Rectal smooth muscle tissue (tissue), 1 donor: ENCODE measurements around the gene STARD3.
A peak's percentile ranks its signal among the peaks of the same experiment; 100 is the strongest.

Experiments
- H3K27ac ChIP-seq: one replicate; pipeline ENCODE4 v1.7.0; 2013; ENCODE audit warnings: low read depth, low read length, inconsistent platforms
- H3K27me3 ChIP-seq: one replicate; pipeline ENCODE4 v1.7.0; 2013; ENCODE audit warnings: low read length; ENCODE audit not compliant: control insufficient read depth, insufficient read depth
- H3K36me3 ChIP-seq: one replicate; pipeline ENCODE4 v1.7.0; 2013; ENCODE audit warnings: low read length; ENCODE audit not compliant: control insufficient read depth, insufficient read depth
- H3K4me1 ChIP-seq: one replicate; pipeline ENCODE4 v1.7.0; 2013; ENCODE audit warnings: low read length; ENCODE audit not compliant: control insufficient read depth, insufficient read depth
- H3K4me3 ChIP-seq: one replicate; pipeline ENCODE4 v1.7.0; 2013; ENCODE audit warnings: low read length
- H3K9ac ChIP-seq: one replicate; pipeline ENCODE4 v1.7.0; 2013; ENCODE audit warnings: low read length

STARD3 gene

GRCh38 chr17:39607851-39608130 lies 29.2 kb upstream of the STARD3 start, which contains the start of gene NEUROD2:
TSS of gene NEUROD2 (minus strand) at chr17:39607920. CDS start at chr17:39606599, 1,321 bp downstream.
- Histone ChIP-seq H3K4me1 (no peaks in the 10 kb centered on the region), H3K27ac (no peak within 1 kb of the TSS), H3K36me3 (no peaks in the 10 kb centered on the region), H3K4me3 (no peak within 1 kb of the TSS), H3K27me3 (peaks cover 42% of the 10 kb centered on the region), H3K9ac (no peak within 1 kb of the TSS)

- Histone ChIP-seq H3K27me3 (peaks cover 40% of the 10 kb centered on the region), H3K9ac (no peak overlapping the region), H3K4me3 (no peak overlapping the region), H3K4me1 (no peaks in the 10 kb centered on the region), H3K36me3 (no peaks in the 10 kb centered on the region), H3K27ac (no peak overlapping the region)
These were observed 28.6 kb upstream of the STARD3 start for GRCh38 chr17:39608142-39608981.

GRCh38 chr17:39609416-39610025 lies 27.4 kb upstream of the STARD3 start:
- Histone ChIP-seq H3K36me3 (no peaks in the 10 kb centered on the region), H3K27ac (no peak overlapping the region), H3K4me3 (no peak overlapping the region), H3K9ac (no peak overlapping the region), H3K4me1 (no peaks in the 10 kb centered on the region), H3K27me3 (peaks cover 35% of the 10 kb centered on the region)

DNA sequence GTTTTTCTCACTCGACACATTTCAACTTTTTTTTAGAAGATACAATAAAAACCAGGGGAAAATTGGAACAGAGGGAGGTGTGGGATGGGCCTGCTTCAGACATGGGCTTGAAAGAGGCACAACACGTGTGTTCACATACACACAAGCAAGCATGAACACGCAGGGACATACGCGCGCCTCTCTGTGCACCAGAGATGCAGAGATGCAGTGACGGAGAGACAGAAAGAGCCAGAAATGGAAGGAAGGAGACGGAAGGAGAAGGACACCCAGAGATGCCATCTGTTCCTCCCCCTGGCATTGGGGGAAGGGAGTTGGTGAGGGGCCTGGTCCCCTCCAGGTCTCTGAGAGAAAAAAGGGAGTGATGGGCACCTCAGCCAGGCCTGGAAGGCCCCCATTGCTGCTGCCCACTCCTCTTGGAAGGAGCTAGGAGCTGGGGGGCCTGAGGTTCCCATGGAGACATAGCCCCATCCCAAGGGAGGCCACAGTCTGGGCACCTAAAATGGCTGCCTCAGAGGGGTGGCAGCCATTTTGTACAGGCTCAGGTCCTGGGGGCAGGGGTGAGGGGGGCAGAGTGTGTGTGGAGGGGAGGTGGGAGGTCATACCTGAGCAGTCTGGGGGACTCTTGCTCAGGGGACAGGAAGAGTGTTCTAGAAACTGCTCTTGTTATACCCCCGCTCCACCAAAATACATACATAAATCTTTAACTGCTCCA lies 25.4 kb upstream of the STARD3 start:
- Histone ChIP-seq H3K4me1 (no peaks in the 10 kb centered on the region), H3K27ac (no peak overlapping the region), H3K36me3 (no peaks in the 10 kb centered on the region), H3K27me3 (peaks cover 24% of the 10 kb centered on the region), H3K4me3 (no peak overlapping the region), H3K9ac (no peak overlapping the region)

DNA sequence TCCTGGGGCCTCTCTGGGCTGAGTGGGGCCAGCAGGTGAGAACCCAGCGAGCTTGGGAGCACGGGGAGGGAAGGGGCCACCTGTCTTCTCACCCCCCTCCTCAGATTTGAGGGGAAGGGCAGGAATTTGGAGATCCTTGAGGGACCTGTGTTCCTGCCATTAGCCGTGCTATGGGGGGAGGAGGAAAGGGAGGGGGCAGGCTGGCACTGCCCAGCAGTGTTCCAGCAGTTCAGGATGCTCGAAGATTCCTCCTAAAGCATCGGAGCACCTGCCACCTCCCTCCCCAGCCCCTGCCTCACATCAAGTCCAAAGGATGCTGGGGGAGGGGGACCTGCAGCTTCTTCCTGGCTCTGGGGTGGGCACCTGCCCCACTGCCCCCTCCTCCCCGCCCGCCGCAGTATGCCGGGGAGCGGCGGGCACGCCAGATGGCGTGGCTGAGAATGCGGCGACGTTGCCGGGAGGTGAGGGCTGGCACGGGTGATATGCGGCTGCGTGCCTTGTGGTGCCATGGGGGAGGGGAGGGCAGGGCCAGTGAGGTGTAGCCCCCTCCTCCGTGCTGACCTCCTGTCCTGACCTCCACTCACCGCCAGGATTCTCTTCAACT lies 24.6 kb upstream of the STARD3 start:
- Histone ChIP-seq H3K36me3 (no peaks in the 10 kb centered on the region), H3K4me3 (no peak overlapping the region), H3K4me1 (no peaks in the 10 kb centered on the region), H3K27me3 (peaks cover 18% of the 10 kb centered on the region), H3K9ac (no peak overlapping the region), H3K27ac (no peak overlapping the region)

DNA sequence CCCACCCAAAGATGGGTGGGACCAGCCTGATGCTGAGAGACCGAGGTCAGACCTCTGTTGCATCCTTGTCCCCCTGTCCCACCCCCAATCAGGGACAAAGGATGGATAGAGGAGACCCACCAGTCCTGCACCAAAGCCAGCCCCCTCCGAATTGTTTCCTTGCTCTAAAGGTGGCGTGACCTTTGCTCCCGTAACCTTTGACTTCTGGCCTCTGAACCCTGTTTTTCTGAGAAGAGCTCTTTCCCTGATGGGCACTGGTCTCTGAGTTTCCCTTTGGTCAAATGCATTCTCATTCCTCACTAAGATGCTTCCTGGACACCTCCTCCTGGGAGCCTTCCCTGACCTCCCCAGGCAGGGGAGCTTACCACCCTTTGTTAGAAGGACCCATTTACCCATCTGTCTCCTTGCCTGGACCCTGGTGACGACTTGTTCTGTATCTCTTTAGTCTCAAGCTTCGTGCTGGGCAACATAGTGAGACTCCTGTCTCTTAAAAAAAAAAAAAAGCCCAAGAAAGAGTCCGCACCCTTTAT lies 23.9 kb upstream of the STARD3 start:
- Histone ChIP-seq H3K9ac (no peak overlapping the region), H3K27me3 (peaks cover 17% of the 10 kb centered on the region), H3K27ac (no peak overlapping the region), H3K36me3 (no peaks in the 10 kb centered on the region), H3K4me3 (no peak overlapping the region), H3K4me1 (no peaks in the 10 kb centered on the region)

DNA sequence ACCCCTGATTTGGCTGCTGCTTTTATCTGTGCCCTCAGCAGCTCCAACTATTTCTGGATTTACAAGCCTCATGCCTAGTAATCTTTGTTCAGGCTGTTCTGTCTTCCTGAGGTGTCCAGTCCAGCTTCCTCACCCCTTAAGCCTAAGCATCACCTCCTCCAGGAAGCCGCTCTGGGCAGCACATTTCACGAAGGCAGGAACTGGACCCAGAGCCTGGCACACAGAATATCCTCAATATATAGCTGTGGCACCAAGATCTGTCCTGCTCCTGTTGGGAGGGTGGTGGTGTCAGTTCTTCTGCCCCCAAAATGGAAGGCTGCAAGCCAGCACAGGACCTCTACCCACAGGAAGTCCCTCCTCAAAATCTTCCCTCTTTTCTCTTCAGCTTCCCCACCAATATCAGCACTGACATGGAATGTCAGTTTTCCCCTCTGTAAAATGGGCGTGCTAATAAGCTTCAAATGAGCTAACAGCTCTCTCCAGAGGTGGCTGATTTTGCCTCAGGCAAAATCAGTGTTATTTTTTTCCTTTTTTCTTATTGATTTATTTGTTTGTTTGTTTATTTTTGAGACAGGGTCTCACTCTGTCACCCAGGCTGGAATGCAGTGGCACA lies 22.3 kb upstream of the STARD3 start:
- no peaks in the 10 kb centered on the region for H3K4me1 ChIP-seq
- H3K4me3 ChIP-seq, result no peak overlapping the region
- peaks cover 7% of the 10 kb centered on the region for H3K27me3 ChIP-seq
- no peaks in the 10 kb centered on the region for H3K36me3 ChIP-seq
- H3K9ac ChIP-seq, result no peak overlapping the region
- no peak overlapping the region for H3K27ac ChIP-seq

- H3K27ac ChIP-seq, result no peak overlapping the region
- no peak overlapping the region for H3K9ac ChIP-seq
- no peaks in the 10 kb centered on the region for H3K4me1 ChIP-seq
- H3K27me3 ChIP-seq, result peaks cover 7% of the 10 kb centered on the region
- H3K36me3 ChIP-seq, result no peaks in the 10 kb centered on the region
- H3K4me3 ChIP-seq, result no peak overlapping the region
These were observed 21.5 kb upstream of the STARD3 start for GRCh38 chr17:39615434-39615833.

GRCh38 chr17:39617100-39617445 lies 19.9 kb upstream of the STARD3 start:
- Histone ChIP-seq H3K9ac (no peak overlapping the region), H3K27me3 (peaks cover 7% of the 10 kb centered on the region), H3K36me3 (no peaks in the 10 kb centered on the region), H3K4me3 (peak overlapping the region; percentile 66), H3K27ac (no peak overlapping the region), H3K4me1 (peaks cover under 1% of the 10 kb centered on the region)

GRCh38 chr17:39617446-39618245 lies 19.3 kb upstream of the STARD3 start:
- peak overlapping the region; percentile 66 for H3K4me3 ChIP-seq
- no peak overlapping the region for H3K9ac ChIP-seq
- H3K4me1 ChIP-seq, result peaks cover 3% of the 10 kb centered on the region
- H3K27me3 ChIP-seq, result peaks cover 7% of the 10 kb centered on the region
- no peak overlapping the region for H3K27ac ChIP-seq
- H3K36me3 ChIP-seq, result no peaks in the 10 kb centered on the region

GRCh38 chr17:39618246-39618913 lies 18.6 kb upstream of the STARD3 start:
- H3K27ac ChIP-seq, result no peak overlapping the region
- H3K4me1 ChIP-seq, result peaks cover 3% of the 10 kb centered on the region
- H3K4me3 ChIP-seq, result peak overlapping the region; percentile 66
- no peak overlapping the region for H3K9ac ChIP-seq
- H3K36me3 ChIP-seq, result no peaks in the 10 kb centered on the region
- H3K27me3 ChIP-seq, result peaks cover 7% of the 10 kb centered on the region
